HG03159 (cell line): Measurements from ENCODE around the gene GSG1.
"Not testable (repeated sequence)": the region's sequence is repeated elsewhere in the genome, so short reads cannot be mapped to it uniquely, and the experiment has no call there.

Source experiments
- ATAC-seq: cut with Tn5 transposase; IDR thresholded peaks from one replicate; pipeline ENCODE4 v1.9.1; 2021; ENCODE audit warnings: mild to moderate bottlenecking, moderate library complexity; ENCODE audit not compliant: unreplicated experiment

GSG1 gene

DNA sequence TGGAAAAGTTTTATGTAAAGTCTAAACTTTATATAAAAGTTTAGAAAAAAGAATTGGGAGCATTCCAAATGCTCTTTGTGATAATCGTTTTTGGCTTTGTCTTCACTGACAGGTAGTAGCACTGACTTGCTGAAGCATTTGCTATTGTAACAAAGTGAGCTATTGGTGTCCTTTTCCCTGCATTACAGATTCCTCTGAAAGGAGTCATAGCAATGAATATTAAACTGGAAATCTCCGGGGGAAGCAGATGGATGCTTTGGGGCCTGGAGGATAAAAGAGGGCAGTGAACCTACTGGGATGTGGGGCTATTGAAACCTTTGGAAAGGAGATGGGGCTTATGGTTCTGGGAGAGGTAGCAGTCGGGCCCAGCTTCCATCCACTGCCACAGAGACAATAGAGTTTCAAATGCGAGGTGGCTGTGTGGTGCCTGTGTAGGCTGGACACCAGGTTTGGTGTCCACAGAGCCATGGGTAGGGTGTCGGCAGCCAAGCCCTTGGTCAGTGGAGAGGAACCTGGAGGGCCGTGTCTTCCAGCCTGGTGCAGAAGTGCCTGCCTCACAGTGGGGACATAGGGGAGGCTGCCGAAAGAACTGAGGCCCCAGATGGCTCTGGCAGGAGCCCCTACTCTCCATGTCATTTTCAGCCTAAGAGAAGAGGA lies 10.1 kb downstream of the GSG1 start:
- ATAC-seq: no peak

DNA sequence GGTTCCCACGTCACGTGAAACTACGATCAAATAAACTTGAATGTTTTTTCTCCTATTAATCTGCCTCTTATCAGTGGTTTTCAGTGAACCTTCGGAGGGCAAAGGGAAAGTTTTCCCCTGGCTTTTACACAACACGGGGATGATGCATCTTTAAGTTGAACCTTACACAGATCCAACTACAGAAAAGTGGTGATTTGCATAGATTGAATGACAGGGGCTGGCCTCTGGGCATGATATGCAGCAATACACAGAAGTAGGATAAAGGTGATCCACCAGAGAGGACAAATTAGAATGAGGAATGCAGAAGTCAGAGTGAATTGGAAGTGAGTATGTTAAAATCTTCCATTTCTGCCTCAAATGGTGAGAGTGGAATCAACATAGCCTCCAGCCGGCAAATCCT lies 11.6 kb downstream of the GSG1 start:
- no peak for ATAC-seq

DNA sequence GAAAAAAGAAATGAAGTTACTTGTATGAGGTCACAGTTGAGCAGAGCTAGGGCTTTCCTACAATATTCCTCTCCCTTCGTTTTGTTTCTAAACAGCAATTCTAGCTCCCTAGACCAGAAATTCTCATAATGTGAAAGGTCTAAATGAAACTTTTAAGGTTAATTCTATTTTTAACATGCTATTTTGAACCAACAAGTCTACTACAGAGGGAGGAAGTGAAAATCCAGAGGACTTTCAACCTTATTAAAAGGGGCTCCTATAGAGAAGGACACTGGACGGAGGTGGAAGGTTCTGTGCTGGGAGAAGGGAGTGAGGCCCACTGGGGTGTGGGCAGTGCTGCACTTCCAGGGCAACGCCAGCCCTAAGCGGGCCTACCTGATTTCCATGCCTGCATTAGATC lies 13.4 kb downstream of the GSG1 start:
- ATAC-seq: no peak

- ATAC-seq: no peak
Observed at GRCh38 chr12:13088496-13088895, 15.0 kb downstream of the GSG1 start.

DNA sequence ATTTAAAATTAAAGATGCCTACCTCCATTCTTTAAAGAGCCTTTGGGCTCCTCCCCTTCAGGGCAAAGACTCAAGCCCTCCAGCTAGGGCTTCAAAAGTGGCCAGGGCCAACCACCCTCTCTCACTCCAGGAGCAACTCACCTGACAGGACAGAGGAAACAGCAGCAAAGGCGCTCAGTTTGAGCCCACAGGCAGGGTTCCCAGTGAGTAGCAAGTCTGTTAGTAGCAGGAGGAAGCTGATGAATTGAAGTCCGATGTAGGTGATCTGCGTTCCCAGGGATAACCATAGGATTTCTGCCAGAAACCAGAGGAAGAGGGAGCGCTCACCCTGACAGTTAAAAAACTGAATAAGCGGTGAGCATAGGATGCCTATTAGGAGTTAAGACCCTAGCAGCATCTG lies 15.7 kb downstream of the GSG1 start:
- ATAC-seq: no peak

DNA sequence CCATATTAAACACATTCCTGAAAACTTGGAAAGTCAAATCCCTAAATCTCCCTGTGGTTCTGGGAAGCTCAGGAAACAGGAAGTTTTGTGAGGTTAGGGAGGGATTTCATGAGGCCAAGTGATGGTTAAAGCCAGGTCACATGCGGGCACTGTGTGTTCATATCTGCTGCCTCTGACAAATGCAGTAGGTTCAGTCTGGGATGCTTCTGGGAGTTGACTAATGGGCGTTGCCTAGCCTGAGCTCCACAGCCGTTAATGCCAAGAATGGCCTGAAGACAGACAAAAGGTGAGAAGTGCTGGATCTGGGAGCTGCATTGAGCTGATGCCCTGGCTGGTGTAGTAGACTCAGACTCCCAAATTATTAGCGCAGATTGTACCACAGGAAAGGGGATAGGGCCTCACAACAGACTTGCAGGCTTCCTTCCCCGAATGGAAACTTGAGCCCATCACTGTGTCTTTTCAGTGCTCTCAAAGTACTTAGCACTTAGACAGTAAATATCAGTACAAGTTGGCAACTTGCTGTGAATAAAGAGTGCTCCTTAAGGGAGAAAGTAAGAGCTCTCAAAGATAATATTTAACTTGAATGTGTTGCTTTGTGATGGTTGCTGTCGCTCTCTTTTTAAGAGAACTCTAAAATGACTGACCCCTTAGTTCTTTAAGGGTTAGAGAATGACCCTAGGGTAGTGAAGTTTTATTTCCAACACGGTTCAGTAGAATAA lies 17.3 kb downstream of the GSG1 start:
- no peak for ATAC-seq

DNA sequence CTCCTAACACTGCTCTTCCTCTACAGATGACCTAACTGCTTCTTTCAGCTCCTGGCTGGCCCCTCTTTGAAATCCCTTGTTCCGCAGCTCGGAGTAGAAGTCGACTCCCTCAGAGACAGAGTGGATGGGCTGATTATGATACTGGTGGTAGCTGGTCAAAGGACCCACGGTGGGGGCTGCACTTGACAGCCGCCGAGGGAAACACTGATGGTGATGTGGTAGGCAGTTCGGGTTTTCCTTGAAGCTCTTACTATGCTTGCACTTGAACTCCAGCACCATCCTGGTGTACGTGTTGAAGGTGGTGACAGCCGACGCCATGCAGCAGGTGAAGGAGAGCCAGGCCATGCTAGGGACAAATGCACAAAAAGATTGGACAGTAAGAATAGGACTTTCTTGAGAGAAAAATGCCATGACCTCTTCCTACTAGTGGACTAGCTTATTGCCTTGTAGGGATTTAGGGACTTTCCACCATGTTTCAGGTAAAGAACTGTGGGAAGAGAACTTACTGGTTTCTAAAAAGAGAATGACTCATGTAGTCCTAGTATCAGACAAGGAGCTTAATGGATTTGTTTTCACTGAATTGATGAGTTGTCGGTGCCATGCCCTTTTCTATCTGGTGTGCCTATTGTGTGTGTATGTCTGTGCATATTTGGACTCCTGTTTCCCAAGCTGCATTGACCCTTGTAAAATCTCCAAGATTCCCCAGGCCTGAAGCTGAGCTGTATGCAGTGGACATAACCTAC lies 18.4 kb downstream of the GSG1 start:
- ATAC-seq: no peak

DNA sequence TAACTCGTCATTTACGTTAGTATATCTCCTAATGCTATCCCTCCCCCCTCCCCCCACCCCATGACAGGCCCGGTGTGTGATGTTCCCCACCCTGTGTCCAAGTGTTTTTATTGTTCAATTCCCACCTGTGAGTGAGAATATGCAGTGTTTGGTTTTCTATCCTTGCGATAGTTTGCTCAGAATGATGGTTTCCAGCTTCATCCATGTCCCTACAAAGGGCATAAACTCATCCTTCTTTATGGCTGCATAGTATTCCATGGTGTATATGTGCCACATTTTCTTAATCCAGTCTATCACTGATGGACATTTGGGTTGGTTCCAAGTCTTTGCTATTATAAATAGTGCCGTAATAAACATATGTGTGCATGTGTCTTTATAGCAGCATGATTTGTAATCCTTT lies 19.8 kb downstream of the GSG1 start:
- not testable (repeated sequence) for ATAC-seq

DNA sequence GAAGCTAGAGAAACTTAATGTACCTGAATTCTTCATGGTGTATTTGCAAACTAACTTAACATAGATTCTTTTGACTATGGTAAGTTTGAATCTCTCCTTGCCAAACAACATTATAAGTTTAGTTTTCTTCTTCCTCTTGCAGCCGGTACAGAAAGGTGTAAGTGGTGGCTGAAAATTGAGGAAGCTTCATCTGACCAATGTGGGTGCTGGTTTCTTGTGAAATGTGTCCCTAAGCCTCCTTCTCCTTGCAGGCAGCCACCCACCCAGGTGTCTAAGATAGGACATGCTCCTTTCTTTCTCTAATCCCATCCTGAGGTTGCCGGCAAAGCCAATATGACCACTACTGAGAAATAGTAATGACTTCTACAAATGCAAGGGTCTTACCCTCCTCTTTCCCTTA lies 20.6 kb downstream of the GSG1 start:
- ATAC-seq: no peak

GRCh38 chr12:13080266-13080665 lies 23.2 kb downstream of the GSG1 start:
- ATAC-seq: no peak

DNA sequence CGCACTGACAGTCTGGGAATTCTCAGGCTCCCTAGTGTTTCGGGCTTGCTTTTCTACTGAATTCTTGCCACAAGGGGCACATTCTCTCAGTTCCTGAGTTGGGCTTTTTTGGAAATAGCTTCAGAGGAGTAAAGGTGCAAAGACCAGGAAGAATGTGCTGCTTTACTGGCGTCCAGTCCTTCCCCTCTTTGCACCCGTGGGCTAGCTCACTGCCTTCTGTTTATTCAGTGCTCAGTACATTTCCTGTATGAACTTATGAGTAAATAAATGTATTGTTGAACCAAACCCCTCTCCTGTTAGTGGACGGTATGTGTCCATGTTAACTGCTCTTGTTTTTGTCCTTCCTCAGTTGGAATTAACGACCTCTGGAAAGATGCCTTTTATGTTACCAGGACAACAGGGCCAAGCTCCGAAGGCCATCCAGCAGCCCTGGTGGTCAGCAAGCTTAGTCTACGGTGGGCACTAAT lies 24.0 kb downstream of the GSG1 start:
- ATAC-seq: no peak

GRCh38 chr12:13075786-13076570 lies 27.5 kb downstream of the GSG1 start:
- no peak for ATAC-seq

DNA sequence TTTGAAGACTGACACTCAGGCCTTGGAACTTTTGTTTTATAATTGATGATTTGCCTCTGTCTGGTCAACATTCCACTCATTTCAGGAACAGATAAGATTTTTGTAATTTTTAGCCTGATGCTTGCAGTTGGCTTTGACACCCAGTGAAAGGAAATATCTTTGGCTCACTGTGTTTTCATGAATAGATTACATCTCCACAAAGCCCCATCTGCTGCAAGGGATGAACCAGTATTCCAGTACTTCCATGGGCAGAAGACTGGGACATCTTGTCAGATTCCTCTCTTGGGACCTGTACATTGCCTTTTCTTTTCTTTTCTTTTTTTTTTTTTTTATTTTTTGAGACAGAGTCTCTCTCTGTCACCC lies 28.4 kb downstream of the GSG1 start:
- no peak for ATAC-seq

GRCh38 chr12:13074396-13075117 lies 28.9 kb downstream of the GSG1 start:
- ATAC-seq: no peak

DNA sequence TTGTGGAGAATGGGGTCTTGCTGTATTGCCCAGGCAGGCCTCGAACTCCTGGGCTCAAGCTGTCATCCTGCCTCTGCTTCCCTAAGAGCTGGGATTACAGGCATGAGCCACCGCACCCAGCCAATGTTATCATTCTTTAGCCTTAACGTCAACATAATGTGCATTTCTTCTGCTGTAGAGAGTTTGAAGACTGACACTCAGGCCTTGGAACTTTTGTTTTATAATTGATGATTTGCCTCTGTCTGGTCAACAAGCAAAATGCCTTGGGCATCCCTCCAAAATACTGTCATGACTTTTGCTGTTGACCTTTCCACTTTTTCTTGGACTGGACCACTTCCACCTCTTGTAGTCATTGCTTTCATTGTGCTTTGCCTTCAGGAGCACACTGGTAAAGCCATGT lies 30.3 kb downstream of the GSG1 start:
- no peak for ATAC-seq

DNA sequence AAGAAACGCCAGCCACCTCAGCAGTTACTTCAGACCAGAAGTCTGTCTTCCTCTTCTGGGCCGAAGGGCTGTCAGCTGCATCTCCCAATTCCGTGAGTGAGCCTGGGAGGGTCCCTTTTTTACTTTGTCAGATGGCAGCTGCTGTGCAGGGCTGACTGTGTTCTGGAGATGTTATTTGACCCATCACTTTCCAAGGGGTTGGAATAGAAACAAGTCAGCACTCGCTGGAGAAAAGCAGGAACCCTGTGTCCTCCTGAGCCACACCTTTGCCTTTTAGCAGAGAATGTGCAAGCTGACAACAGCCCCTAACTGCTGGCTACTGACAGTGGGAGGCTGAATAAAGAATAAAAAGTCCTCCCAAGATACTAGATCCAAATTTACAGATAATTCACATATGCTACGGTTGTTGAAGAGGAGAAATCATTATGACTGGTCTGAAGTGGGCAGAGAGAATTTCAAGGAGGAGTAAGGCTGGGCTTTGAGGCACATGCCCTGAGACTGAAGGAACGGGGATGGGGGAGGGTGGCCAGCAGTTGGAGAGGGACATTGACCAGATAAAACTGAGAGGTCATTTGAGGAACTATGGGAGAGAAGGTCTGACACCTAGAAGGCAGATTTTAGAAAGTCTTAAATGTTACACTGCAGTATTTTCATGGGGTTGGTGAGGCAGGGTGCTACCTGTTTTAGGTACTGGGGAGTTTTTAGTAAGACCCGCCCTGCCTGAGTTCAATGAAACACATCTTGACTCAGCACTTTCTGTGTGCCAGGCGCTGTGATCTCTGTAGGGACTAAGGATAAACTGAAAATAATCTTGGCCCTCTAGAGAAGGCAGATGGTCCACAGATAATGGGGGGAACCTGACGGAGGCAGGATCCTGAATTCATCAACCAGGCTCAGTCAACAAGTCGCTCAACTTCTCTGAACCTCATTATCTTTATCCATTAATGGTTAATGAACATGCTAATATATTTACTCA lies 31.9 kb downstream of the GSG1 start:
- ATAC-seq: no peak

- no peak for ATAC-seq
Observed at GRCh38 chr12:13069380-13069779, 34.1 kb downstream of the GSG1 start.

DNA sequence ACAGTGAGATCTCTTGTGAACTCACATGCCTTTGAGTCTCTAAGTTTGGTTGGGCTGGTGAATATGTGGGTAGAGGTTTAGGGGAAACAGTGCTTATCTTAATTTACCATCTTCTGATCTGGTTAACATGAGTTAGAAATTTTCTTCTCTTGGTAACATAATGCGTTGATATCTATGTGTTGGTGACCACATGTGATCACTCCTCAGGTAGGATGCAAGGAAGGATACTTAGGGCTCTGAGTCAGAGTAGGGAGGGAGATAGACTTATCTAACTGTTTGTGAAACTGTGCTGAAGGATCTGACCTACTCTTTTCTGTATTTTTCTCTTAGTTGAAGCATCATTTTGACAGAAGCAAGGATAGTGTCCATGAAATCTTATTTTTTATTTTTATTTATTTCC lies 36.1 kb downstream of the GSG1 start:
- no peak for ATAC-seq

DNA sequence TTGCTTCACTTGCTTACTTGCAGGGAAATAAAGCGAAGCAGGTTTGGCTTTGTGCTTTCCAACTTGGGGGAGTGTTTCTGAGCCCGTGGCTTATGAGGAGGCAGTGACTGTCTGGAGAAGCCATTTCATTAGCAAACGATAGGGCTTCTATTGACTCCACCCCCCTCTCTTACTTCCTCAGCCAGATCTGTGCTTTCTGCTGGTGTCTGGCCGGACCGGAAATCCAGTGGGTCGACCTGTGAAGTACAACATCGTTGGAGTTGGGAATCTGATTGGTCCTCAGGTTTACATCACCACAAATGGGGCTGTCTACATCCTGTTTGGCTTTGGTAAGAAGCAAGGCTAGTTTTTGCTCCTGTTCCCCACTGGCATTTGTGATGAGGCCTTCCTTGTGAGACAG lies 37.0 kb downstream of the GSG1 start:
- no peak for ATAC-seq
